Measurements from ENCODE around the gene TNFRSF13B. TPM values are rescaled to one million over a fixed set of nuclear protein-coding genes. Genes with fewer than 3 reads are reported as not detected.

TNFRSF13B gene
- total and polyA plus RNA-seq, 3 experiments from 2014 or later, result not detected

DNA sequence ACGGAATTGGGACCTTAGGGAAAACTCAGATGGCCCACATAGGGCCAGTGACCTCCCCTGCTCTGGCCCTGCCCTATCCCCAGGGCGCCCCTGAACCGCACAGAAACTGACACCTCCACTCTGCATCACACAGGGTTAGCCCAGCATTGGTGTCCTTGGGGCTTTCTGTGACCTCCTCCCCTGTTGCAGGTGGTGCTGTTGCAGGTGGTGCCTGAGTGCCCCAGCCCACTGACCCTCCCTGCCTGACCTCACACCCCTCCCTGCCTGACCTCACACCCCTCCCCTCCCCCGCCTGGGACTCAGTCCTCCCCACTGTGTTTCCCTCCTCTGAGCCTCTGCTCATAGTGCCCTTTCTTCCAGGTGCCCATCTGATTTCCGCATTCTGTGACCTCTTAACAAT lies 21.4 kb downstream of the TNFRSF13B start:
- H3K36me3 ChIP-seq (ENCODE audit: insufficient read depth, low read length), result no peaks in the 10 kb centered on the region
- H3K4me1 ChIP-seq (ENCODE audit: insufficient read depth, low read length), result no peaks in the 10 kb centered on the region
- H3K27me3 ChIP-seq (ENCODE audit: insufficient read depth, low read length, poor library complexity, severe bottlenecking), result peaks cover under 1% of the 10 kb centered on the region
- peaks cover 14 to 24% (median 15%) of the 10 kb centered on the region in 5 donors for H3K9me3 Mint-ChIP-seq
- peaks cover 0 to 13% (median 1%) of the 10 kb centered on the region in 3 donors for H3K36me3 Mint-ChIP-seq
- POLR2A ChIA-PET, result no interaction called here
- CTCF ChIA-PET, result no interaction called here
- no peak overlapping the region for H3K27ac Mint-ChIP-seq
- H3K9me3 ChIP-seq (ENCODE audit: low read length), result no peaks in the 10 kb centered on the region
- H3K27me3 Mint-ChIP-seq, result peaks cover 37 to 54% of the 10 kb centered on the region in 2 donors
- no peak overlapping the region for H3K4me3 Mint-ChIP-seq
- no peak overlapping the region for H3K27ac ChIP-seq (ENCODE audit: low read depth, low read length)
- no peaks in the 10 kb centered on the region for H3K4me1 Mint-ChIP-seq
- H3K4me3 ChIP-seq (ENCODE audit: low read length), result no peak overlapping the region
- no peak for DNase-seq

DNA sequence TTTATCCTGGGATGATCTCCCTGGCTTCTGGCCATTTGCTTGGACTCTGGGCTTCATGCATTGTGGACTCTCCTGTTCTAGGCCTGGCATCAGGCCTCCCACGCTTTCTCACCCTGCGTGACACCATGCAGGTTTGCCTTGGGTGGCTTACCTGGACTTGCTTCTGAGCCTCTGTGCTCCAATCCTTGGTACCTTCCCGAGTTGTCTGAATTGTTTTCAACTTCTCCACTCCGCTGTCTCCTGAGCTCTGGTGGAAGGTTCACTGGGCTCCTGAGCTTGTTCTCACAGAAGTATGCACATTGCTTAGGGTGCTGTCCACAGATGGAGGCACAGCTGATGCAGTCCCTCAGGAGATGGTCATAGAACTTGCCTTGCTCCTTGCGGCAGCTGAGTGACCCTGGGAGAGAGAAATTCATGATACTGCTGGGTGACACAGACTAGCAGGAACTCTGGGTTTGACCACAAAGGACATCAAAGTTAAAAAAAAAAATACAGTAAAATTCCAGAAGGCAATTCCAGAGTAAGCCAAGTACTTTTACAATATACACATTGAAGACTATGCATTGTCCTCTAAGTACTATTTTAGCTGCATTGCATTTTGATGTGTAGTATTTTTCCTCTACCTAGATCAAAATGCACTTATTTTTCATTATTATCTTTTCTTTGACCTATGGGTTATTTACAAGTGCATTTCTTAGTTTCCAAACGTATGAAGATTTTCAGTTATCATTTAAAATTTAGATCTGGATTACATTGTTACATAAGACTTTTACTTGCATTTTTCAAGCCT lies 23.1 kb downstream of the TNFRSF13B start:
- Histone ChIP-seq H3K4me1 (ENCODE audit: insufficient read depth, low read length) (no peaks in the 10 kb centered on the region), H3K36me3 (ENCODE audit: insufficient read depth, low read length) (no peaks in the 10 kb centered on the region), H3K27ac (ENCODE audit: low read depth, low read length) (no peak overlapping the region), H3K4me3 (ENCODE audit: low read length) (no peak overlapping the region), H3K9me3 (ENCODE audit: low read length) (no peaks in the 10 kb centered on the region), H3K27me3 (ENCODE audit: insufficient read depth, low read length, poor library complexity, severe bottlenecking) (no peaks in the 10 kb centered on the region)
- no peak for DNase-seq
- ChIA-PET CTCF (no interaction called here), POLR2A (no interaction called here)
- H3K36me3 Mint-ChIP-seq, result peaks cover 0 to 13% (median 1%) of the 10 kb centered on the region in 3 donors
- no peak overlapping the region for H3K4me3 Mint-ChIP-seq
- H3K27ac Mint-ChIP-seq, result no peak overlapping the region
- peaks cover 14 to 24% (median 15%) of the 10 kb centered on the region in 5 donors for H3K9me3 Mint-ChIP-seq
- peaks cover 23 to 39% of the 10 kb centered on the region in 2 donors for H3K27me3 Mint-ChIP-seq
- H3K4me1 Mint-ChIP-seq, result no peaks in the 10 kb centered on the region

DNA sequence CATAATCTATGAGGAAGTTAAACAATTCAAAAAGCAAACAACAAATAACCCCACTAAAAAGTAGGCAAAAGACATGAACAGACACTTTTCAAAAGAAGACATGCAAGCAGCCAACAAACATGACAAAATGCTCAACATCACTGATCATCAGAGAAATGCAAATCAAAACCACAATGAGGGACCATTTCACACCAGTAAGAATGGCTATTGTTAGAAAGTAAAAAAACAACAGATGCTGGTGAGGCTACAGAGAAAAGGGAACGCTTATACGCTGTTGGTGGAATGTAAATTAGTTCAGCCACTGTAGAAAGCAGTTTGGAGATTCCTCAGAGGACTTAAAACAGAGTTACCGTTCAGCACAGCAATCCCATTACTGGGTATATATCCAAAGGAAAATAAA lies 24.4 kb downstream of the TNFRSF13B start:
- Histone ChIP-seq H3K27me3 (ENCODE audit: insufficient read depth, low read length, poor library complexity, severe bottlenecking) (no peaks in the 10 kb centered on the region), H3K4me1 (ENCODE audit: insufficient read depth, low read length) (no peaks in the 10 kb centered on the region), H3K9me3 (ENCODE audit: low read length) (no peaks in the 10 kb centered on the region), H3K27ac (ENCODE audit: low read depth, low read length) (no peak overlapping the region), H3K36me3 (ENCODE audit: insufficient read depth, low read length) (no peaks in the 10 kb centered on the region), H3K4me3 (ENCODE audit: low read length) (no peak overlapping the region)
- H3K36me3 Mint-ChIP-seq, result peaks cover 0 to 13% (median 1%) of the 10 kb centered on the region in 3 donors
- H3K27ac Mint-ChIP-seq, result no peak overlapping the region
- POLR2A ChIA-PET, result no interaction called here
- no peak overlapping the region for H3K4me3 Mint-ChIP-seq
- CTCF ChIA-PET, result no interaction called here
- peaks cover 20 to 33% of the 10 kb centered on the region in 2 donors for H3K27me3 Mint-ChIP-seq
- H3K9me3 Mint-ChIP-seq, result peaks cover 14 to 22% (median 15%) of the 10 kb centered on the region in 5 donors
- H3K4me1 Mint-ChIP-seq, result no peaks in the 10 kb centered on the region
- no peak for DNase-seq

- Mint-ChIP-seq H3K4me1 (no peaks in the 10 kb centered on the region), H3K36me3 (peaks cover 0 to 13% (median 1%) of the 10 kb centered on the region in 3 donors), H3K27me3 (peaks cover 20% of the 10 kb centered on the region in 2 donors), H3K27ac (no peak overlapping the region), H3K4me3 (no peak overlapping the region), H3K9me3 (peaks cover 13 to 18% (median 14%) of the 10 kb centered on the region in 5 donors)
- POLR2A ChIA-PET, result no interaction called here
- Histone ChIP-seq H3K36me3 (ENCODE audit: insufficient read depth, low read length) (no peaks in the 10 kb centered on the region), H3K4me3 (ENCODE audit: low read length) (no peak overlapping the region), H3K27me3 (ENCODE audit: insufficient read depth, low read length, poor library complexity, severe bottlenecking) (no peaks in the 10 kb centered on the region), H3K4me1 (ENCODE audit: insufficient read depth, low read length) (no peaks in the 10 kb centered on the region), H3K9me3 (ENCODE audit: low read length) (no peaks in the 10 kb centered on the region), H3K27ac (ENCODE audit: low read depth, low read length) (no peak overlapping the region)
- CTCF ChIA-PET, result no interaction called here
- DNase-seq, result no peak
These were observed 26.2 kb downstream of the TNFRSF13B start for GRCh38 chr17:16945663-16946218.

DNA sequence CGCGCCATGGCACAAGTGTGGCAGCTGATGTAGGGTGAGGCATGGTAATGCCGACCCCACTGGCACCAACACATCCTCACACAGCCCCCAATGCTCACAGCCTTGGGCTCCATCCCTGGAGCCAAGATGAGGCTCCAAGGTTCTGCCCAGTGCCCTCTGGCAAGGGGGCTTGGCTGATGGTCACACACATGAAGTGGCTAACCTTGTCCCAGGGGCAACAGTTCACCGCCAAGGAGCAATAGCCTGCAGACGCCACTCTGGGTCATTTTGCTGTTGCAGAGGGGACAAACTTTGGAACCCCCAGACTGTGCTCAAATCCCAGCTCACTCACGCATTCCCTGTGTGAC lies 26.8 kb downstream of the TNFRSF13B start:
- H3K27ac Mint-ChIP-seq, result no peak overlapping the region
- Histone ChIP-seq H3K9me3 (ENCODE audit: low read length) (no peaks in the 10 kb centered on the region), H3K4me1 (ENCODE audit: insufficient read depth, low read length) (no peaks in the 10 kb centered on the region), H3K4me3 (ENCODE audit: low read length) (no peak overlapping the region), H3K27me3 (ENCODE audit: insufficient read depth, low read length, poor library complexity, severe bottlenecking) (no peaks in the 10 kb centered on the region), H3K36me3 (ENCODE audit: insufficient read depth, low read length) (no peaks in the 10 kb centered on the region), H3K27ac (ENCODE audit: low read depth, low read length) (no peak overlapping the region)
- no peak overlapping the region for H3K4me3 Mint-ChIP-seq
- H3K27me3 Mint-ChIP-seq, result peaks cover 14 to 15% of the 10 kb centered on the region in 2 donors
- POLR2A ChIA-PET, result no interaction called here
- H3K9me3 Mint-ChIP-seq, result peaks cover 12 to 18% (median 14%) of the 10 kb centered on the region in 5 donors
- H3K4me1 Mint-ChIP-seq, result no peaks in the 10 kb centered on the region
- CTCF ChIA-PET, result no interaction called here
- DNase-seq, result no peak
- peaks cover 0 to 13% (median 1%) of the 10 kb centered on the region in 3 donors for H3K36me3 Mint-ChIP-seq

DNA sequence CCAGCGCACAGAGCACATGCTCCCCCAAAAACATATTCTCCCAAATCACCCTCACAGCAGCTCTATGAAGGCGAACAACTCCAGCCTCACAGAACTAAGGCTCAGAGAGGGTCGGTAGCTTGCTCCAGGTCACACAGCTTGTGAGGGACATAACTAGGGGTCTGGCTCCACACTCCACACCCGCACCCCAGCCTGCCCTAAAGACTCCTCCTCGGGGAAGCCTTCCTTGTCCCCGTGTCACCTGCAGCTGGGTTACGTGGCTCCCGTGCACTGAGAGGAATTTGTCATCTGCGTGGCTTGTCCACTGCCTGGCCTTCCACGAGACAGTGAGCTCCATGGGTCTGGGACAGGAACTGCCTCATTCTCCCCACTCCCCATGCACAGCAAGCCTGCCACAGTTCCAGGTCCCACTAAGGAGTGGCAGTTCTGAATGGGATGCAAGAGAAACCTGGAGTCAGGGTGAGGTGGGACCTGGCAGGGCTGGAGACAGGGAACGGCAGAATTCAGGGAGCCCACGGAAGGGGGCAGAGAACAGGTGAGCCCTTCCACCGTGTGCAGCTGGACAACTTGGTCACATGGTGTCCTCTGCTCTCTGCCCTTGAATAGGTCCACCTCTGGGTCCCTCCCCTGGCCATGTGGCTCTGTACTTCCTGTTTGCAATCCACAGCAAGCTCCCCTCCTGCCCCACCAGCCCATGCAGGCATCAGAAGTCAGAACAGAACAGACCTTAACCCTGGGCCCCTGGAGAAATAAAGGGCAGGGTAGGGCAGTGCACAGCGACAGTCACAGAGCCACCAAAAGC lies 27.4 kb downstream of the TNFRSF13B start:
- no peaks in the 10 kb centered on the region for H3K4me1 ChIP-seq (ENCODE audit: insufficient read depth, low read length)
- Mint-ChIP-seq H3K4me3 (no peak overlapping the region), H3K27me3 (peaks cover 12 to 13% of the 10 kb centered on the region in 2 donors), H3K4me1 (no peaks in the 10 kb centered on the region), H3K9me3 (peaks cover 12 to 18% (median 14%) of the 10 kb centered on the region in 5 donors), H3K36me3 (peaks cover 0 to 13% (median 1%) of the 10 kb centered on the region in 3 donors), H3K27ac (no peak overlapping the region)
- ChIA-PET CTCF (no interaction called here), POLR2A (no interaction called here)
- no peaks in the 10 kb centered on the region for H3K27me3 ChIP-seq (ENCODE audit: insufficient read depth, low read length, poor library complexity, severe bottlenecking)
- H3K27ac ChIP-seq (ENCODE audit: low read depth, low read length), result no peak overlapping the region
- no peaks in the 10 kb centered on the region for H3K9me3 ChIP-seq (ENCODE audit: low read length)
- DNase-seq, result no peak
- H3K4me3 ChIP-seq (ENCODE audit: low read length), result no peak overlapping the region
- no peaks in the 10 kb centered on the region for H3K36me3 ChIP-seq (ENCODE audit: insufficient read depth, low read length)

GRCh38 chr17:16943541-16944333 lies 28.2 kb downstream of the TNFRSF13B start:
- no peak overlapping the region for H3K4me3 Mint-ChIP-seq
- ChIA-PET CTCF (no interaction called here), POLR2A (no interaction called here)
- H3K9me3 Mint-ChIP-seq, result peaks cover 6 to 11% (median 7%) of the 10 kb centered on the region in 5 donors
- Histone ChIP-seq H3K27ac (ENCODE audit: low read depth, low read length) (no peak overlapping the region), H3K4me3 (ENCODE audit: low read length) (no peak overlapping the region), H3K36me3 (ENCODE audit: insufficient read depth, low read length) (no peaks in the 10 kb centered on the region), H3K9me3 (ENCODE audit: low read length) (no peaks in the 10 kb centered on the region), H3K27me3 (ENCODE audit: insufficient read depth, low read length, poor library complexity, severe bottlenecking) (no peaks in the 10 kb centered on the region), H3K4me1 (ENCODE audit: insufficient read depth, low read length) (no peaks in the 10 kb centered on the region)
- no peak for DNase-seq
- H3K36me3 Mint-ChIP-seq, result peaks cover 0 to 7% (median 0%) of the 10 kb centered on the region in 3 donors
- H3K4me1 Mint-ChIP-seq, result no peaks in the 10 kb centered on the region
- peaks cover 8 to 9% of the 10 kb centered on the region in 2 donors for H3K27me3 Mint-ChIP-seq
- H3K27ac Mint-ChIP-seq, result no peak overlapping the region

All from CD8-positive, alpha-beta memory T cell (primary cell).